Endodermal cell (in vitro differentiated cells): Measurements from ENCODE around the gene C6. TPM values are rescaled to one million over a fixed set of nuclear protein-coding genes. Genes with fewer than 3 reads are reported as not detected.
A peak's percentile ranks its signal among the peaks of the same experiment; 100 is the strongest.

ENCODE experiments used
- DNase-seq: peaks from one replicate; pipeline ENCODE4 v3.0.0-alpha.2; 2017
- H3K27ac ChIP-seq: 2 replicates; pipeline ENCODE4 v1.5.1; 2013; ENCODE audit warnings: mild to moderate bottlenecking, low read depth, low read length, moderate library complexity
- H3K27me3 ChIP-seq: 2 replicates; pipeline ENCODE4 v1.6.1; 2013; ENCODE audit warnings: mild to moderate bottlenecking, low read length, moderate library complexity; ENCODE audit not compliant: insufficient read depth, control insufficient read depth, poor library complexity, severe bottlenecking
- H3K36me3 ChIP-seq: 2 replicates; pipeline ENCODE4 v1.7.0; 2013; ENCODE audit warnings: mild to moderate bottlenecking, low read length, moderate library complexity; ENCODE audit not compliant: control insufficient read depth, insufficient read depth
- H3K4me1 ChIP-seq: one replicate; pipeline ENCODE4 v1.7.0; 2013; ENCODE audit warnings: low read length; ENCODE audit not compliant: control insufficient read depth, insufficient read depth
- H3K4me3 ChIP-seq: 2 replicates; pipeline ENCODE4 v1.5.1; 2013; ENCODE audit warnings: mild to moderate bottlenecking, low read length, moderate library complexity
- H3K9ac ChIP-seq: 2 replicates; pipeline ENCODE4 v1.6.1; 2013; ENCODE audit warnings: mild to moderate bottlenecking, low read length, moderate library complexity; ENCODE audit not compliant: poor library complexity, severe bottlenecking; ENCODE audit errors: extremely low read depth
- H3K9me3 ChIP-seq: 2 replicates; pipeline ENCODE4 v1.6.1; 2013; ENCODE audit warnings: mild to moderate bottlenecking, low read length, moderate library complexity; ENCODE audit not compliant: control insufficient read depth
- H3K27ac Mint-ChIP-seq: 2 replicates; pipeline ENCODE4 v1.8.0; 2020; ENCODE audit warnings: mixed read lengths
- H3K27me3 Mint-ChIP-seq: 2 replicates; pipeline ENCODE4 v1.8.0; 2021; ENCODE audit warnings: mild to moderate bottlenecking, mixed read lengths; ENCODE audit not compliant: insufficient read depth
- H3K36me3 Mint-ChIP-seq: 2 replicates; pipeline ENCODE4 v1.8.0; 2020; ENCODE audit warnings: low read depth, mixed read lengths
- H3K4me1 Mint-ChIP-seq: 2 replicates; pipeline ENCODE4 v1.8.0; 2020; ENCODE audit warnings: mixed read lengths
- H3K4me3 Mint-ChIP-seq: 2 replicates; pipeline ENCODE4 v1.8.0; 2020; ENCODE audit warnings: mild to moderate bottlenecking, moderate library complexity, mixed read lengths
- H3K9me3 Mint-ChIP-seq: 2 replicates; pipeline ENCODE4 v1.8.0; 2020; ENCODE audit warnings: mild to moderate bottlenecking, mixed read lengths
- WGBS, 2 experiments: methylation state at CpG; one replicate each; pipeline versions ENCODE4 v1.1.5 to v1.1.7; 2013; ENCODE audit warnings: missing lambda C conversion rate in 2 of 2, mixed read lengths in 1 of 2; ENCODE audit not compliant: insufficient coverage in 1 of 2, insufficient read length in 1 of 2; 5-methylcytosine and 5-hydroxymethylcytosine counted together
- total RNA-seq, 2 donors: library from RNA; stranded (reverse); fragmentation: NEBNext Ultra II Directional in 1 of 2; extraction: Animal tissue kit (Norgen Biotek cat#: 25700) in 1 of 2; gene quantifications; 2 replicates in 1 of 2; 3 replicates in 1 of 2; pipeline ENCODE4 v1.2.1, GENCODE V29; 2021
- TF ChIP-seq, protein P1 (sequence below): fragments of 200-600 bp; sonication (generic); conservative IDR thresholded peaks from 2 replicates; pipeline ENCODE4 v1.5.0; 2021; ENCODE audit warnings: antibody characterized with exemption, mild to moderate bottlenecking

The C6 gene
- total RNA-seq, 2 donors from 2014 or later, result 0.38 TPM; not detected in 1

DNA sequence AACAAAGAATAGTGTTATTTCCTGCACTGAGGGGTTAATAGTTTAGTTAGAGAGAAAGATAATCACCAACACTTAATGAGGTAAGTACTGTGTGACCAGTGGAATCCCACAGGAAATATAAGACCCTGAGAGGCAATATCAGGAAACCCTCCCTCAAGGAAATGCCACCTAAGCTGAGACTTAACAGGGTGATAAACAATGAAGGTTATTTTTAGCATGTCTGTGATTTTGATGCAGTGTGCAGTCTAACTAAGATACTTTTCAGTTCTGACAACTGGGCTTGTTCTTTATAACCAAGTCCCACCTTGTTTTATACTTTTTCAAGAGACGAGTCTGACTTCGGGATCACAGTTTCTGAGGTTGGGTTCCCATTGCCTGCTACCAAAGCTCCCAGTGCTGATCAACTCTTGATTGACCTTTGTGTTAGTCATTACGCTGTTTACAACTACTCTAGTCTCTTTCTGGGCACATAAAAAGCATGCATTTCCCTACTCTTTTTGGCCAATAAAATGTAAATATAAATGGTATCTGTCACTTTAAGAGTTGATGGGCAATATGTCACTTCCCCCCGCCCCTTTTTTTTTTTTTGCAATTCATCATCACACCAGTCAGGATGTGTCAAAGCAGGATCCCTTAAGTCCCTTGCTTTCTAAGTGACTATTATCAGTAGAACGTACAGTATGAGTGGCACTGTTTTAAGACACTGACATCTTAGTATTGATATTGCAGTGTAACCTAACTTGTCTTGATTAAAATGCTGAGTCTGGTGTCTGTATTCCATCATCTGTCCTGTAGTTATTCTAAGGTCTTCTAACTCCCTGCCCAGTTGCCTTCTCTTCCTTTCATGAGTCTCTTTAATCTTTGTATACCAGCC is 31.4 kb downstream of the C6 start:
- Histone ChIP-seq H3K9ac (no peak overlapping the region), H3K36me3 (no peaks in the 10 kb centered on the region), H3K4me1 (peaks cover 9% of the 10 kb centered on the region), H3K27ac (no peak overlapping the region), H3K27me3 (no peaks in the 10 kb centered on the region), H3K9me3 (no peaks in the 10 kb centered on the region), H3K4me3 (no peak overlapping the region)
- H3K4me1 Mint-ChIP-seq, result peaks cover 23% of the 10 kb centered on the region
- no peak for DNase-seq
- no peaks in the 10 kb centered on the region for H3K36me3 Mint-ChIP-seq
- WGBS, 2 experiments, result 83 to 95% methylated on average over 2 to 5 of the region's 5 CpGs
- peak overlapping the region; percentile 8 for H3K27ac Mint-ChIP-seq
- H3K27me3 Mint-ChIP-seq, result no peaks in the 10 kb centered on the region
- no peaks in the 10 kb centered on the region for H3K9me3 Mint-ChIP-seq
- no peak overlapping the region for H3K4me3 Mint-ChIP-seq
- TF ChIP-seq, protein P1, sequence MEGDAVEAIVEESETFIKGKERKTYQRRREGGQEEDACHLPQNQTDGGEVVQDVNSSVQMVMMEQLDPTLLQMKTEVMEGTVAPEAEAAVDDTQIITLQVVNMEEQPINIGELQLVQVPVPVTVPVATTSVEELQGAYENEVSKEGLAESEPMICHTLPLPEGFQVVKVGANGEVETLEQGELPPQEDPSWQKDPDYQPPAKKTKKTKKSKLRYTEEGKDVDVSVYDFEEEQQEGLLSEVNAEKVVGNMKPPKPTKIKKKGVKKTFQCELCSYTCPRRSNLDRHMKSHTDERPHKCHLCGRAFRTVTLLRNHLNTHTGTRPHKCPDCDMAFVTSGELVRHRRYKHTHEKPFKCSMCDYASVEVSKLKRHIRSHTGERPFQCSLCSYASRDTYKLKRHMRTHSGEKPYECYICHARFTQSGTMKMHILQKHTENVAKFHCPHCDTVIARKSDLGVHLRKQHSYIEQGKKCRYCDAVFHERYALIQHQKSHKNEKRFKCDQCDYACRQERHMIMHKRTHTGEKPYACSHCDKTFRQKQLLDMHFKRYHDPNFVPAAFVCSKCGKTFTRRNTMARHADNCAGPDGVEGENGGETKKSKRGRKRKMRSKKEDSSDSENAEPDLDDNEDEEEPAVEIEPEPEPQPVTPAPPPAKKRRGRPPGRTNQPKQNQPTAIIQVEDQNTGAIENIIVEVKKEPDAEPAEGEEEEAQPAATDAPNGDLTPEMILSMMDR, result no peak

DNA sequence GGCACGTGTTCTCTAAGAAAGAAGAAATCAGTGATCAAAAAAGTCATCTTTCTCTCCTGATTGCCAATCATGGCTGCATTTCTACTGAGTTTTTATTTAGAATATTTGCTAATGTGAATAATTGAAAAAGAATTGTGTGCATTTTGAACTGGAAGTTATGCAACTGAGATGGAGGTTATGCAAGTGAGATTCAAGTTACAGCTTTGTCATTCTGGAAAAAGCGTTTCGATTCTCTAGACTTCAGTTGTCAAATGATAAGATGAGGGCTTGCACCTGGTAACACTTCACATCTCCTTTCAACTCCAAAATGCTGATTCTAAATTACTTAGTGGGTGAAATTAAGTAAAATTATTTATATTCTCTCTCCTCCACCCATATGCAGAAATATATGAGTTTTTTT is 36.4 kb downstream of the C6 start:
- Histone ChIP-seq H3K27me3 (no peaks in the 10 kb centered on the region), H3K4me3 (no peak overlapping the region), H3K9me3 (no peaks in the 10 kb centered on the region), H3K27ac (no peak overlapping the region), H3K9ac (no peak overlapping the region), H3K4me1 (peaks cover 6% of the 10 kb centered on the region), H3K36me3 (no peaks in the 10 kb centered on the region)
- Mint-ChIP-seq H3K27ac (no peak overlapping the region), H3K27me3 (no peaks in the 10 kb centered on the region), H3K4me1 (peaks cover 7% of the 10 kb centered on the region), H3K4me3 (no peak overlapping the region), H3K9me3 (no peaks in the 10 kb centered on the region), H3K36me3 (no peaks in the 10 kb centered on the region)
- no peak for DNase-seq
- 86 to 94% methylated on average over 1 to 3 of the region's 3 CpGs for WGBS, 2 experiments
- TF ChIP-seq, protein P1, result no peak

DNA sequence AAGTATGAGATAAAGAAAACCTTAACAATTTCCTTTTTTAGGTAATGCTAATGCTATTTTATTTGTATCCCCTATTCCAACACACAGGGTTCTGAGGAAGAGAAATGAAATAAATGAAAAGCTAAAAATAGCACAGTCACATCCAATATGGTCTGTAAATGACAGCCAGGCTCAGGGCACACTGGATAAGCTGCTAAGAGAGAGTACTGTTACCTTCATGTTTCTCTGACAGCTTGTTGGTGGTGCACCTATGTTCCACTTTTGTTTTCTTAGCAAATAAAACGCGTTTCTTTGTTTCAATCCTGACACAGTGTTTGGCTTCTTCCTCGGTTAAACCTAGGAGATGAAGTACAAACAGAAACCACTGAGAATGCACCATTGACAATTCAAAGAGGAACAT is 41.3 kb downstream of the C6 start:
- 86 to 94% methylated on average over 3 of the region's 3 CpGs for WGBS, 2 experiments

More for the DNA sequence above, 41.3 kb downstream of the C6 start:
- Mint-ChIP-seq H3K27ac (no peak overlapping the region), H3K4me3 (no peak overlapping the region), H3K27me3 (no peaks in the 10 kb centered on the region), H3K4me1 (no peaks in the 10 kb centered on the region), H3K36me3 (no peaks in the 10 kb centered on the region), H3K9me3 (no peaks in the 10 kb centered on the region)
- TF ChIP-seq, protein P1, result no peak
- H3K9me3 ChIP-seq, result no peaks in the 10 kb centered on the region
- H3K27me3 ChIP-seq, result no peaks in the 10 kb centered on the region
- H3K27ac ChIP-seq, result no peak overlapping the region
- DNase-seq, result no peak
- H3K9ac ChIP-seq, result no peak overlapping the region
- no peak overlapping the region for H3K4me3 ChIP-seq
- no peaks in the 10 kb centered on the region for H3K4me1 ChIP-seq
- no peaks in the 10 kb centered on the region for H3K36me3 ChIP-seq
